GM23338 (cell line): Measurements from ENCODE around the gene ADAMTS17. TPM values are rescaled to one million over a fixed set of nuclear protein-coding genes. Genes with fewer than 3 reads are reported as not detected.
A peak's percentile ranks its signal among the peaks of the same experiment; 100 is the strongest.

ENCODE experiments used
- ATAC-seq: fragments of 200-7000 bp; cut with Tn5 transposase; 3 replicates; pipeline ENCODE4 v1.9.1; 2020
- DNase-seq: peaks from one replicate; pipeline ENCODE4 v3.0.0-alpha.2; 2015; ENCODE audit warnings: low spot score
- H2AFZ ChIP-seq: fragments of 200-600 bp; sonication (generic); 2 replicates; pipeline ENCODE4 v1.8.0; 2016; ENCODE audit warnings: antibody characterized with exemption, mild to moderate bottlenecking, moderate library complexity
- H3F3A ChIP-seq: fragments of 200-600 bp; sonication (generic); replicated peaks from 2 replicates; pipeline ENCODE4 v1.8.0; 2017; ENCODE audit warnings: antibody characterized with exemption, mixed run types, low read depth
- H3K27ac ChIP-seq: fragments of 200-600 bp; sonication (generic); 2 replicates; pipeline ENCODE4 v1.6.1; 2016; ENCODE audit warnings: low read depth
- H3K27me3 ChIP-seq: fragments of 200-600 bp; sonication (generic); 2 replicates; pipeline ENCODE4 v1.8.0; 2016; ENCODE audit warnings: mild to moderate bottlenecking, mixed run types, moderate library complexity; ENCODE audit not compliant: insufficient read depth
- H3K36me3 ChIP-seq: fragments of 200-600 bp; sonication (generic); 2 replicates; pipeline ENCODE4 v1.8.0; 2016; ENCODE audit warnings: mild to moderate bottlenecking; ENCODE audit not compliant: insufficient read depth
- H3K4me1 ChIP-seq: fragments of 200-600 bp; sonication (generic); 2 replicates; pipeline ENCODE4 v1.8.0; 2016; ENCODE audit warnings: mild to moderate bottlenecking, moderate library complexity; ENCODE audit not compliant: insufficient read depth
- H3K4me2 ChIP-seq: fragments of 200-600 bp; sonication (generic); 2 replicates; pipeline ENCODE4 v1.7.1; 2017; ENCODE audit warnings: mixed run types
- H3K4me3 ChIP-seq: fragments of 200-600 bp; sonication (generic); 2 replicates; pipeline ENCODE4 v1.6.1; 2016; ENCODE audit warnings: mixed run types
- H3K79me2 ChIP-seq: fragments of 200-600 bp; sonication (generic); replicated peaks from 2 replicates; pipeline ENCODE4 v1.8.0; 2017; ENCODE audit warnings: mild to moderate bottlenecking; ENCODE audit not compliant: insufficient read depth
- H3K9me2 ChIP-seq: fragments of 200-600 bp; sonication (generic); 2 replicates; pipeline ENCODE4 v1.8.0; 2017; ENCODE audit not compliant: insufficient read depth
- H4K20me1 ChIP-seq: fragments of 200-600 bp; sonication (generic); replicated peaks from 2 replicates; pipeline ENCODE4 v1.8.0; 2017; ENCODE audit warnings: mild to moderate bottlenecking; ENCODE audit not compliant: insufficient read depth
- H3K27ac Mint-ChIP-seq: 2 replicates; pipeline ENCODE4 v1.8.0; 2020; ENCODE audit warnings: inconsistent platforms, mild to moderate bottlenecking, moderate library complexity, mixed read lengths
- H3K27me3 Mint-ChIP-seq: 3 replicates; pipeline ENCODE4 v1.8.0; 2022; ENCODE audit warnings: low read depth, mild to moderate bottlenecking, moderate library complexity, mixed read lengths, inconsistent platforms; ENCODE audit not compliant: insufficient read depth, poor library complexity
- H3K36me3 Mint-ChIP-seq: 3 replicates; pipeline ENCODE4 v1.8.0; 2021; ENCODE audit warnings: low read depth, mild to moderate bottlenecking, inconsistent platforms, moderate library complexity, mixed read lengths
- H3K4me1 Mint-ChIP-seq: 3 replicates; pipeline ENCODE4 v1.8.0; 2020; ENCODE audit warnings: mild to moderate bottlenecking, inconsistent platforms, mixed read lengths
- H3K4me3 Mint-ChIP-seq: 3 replicates; pipeline ENCODE4 v1.8.0; 2021; ENCODE audit warnings: moderate library complexity, mild to moderate bottlenecking, inconsistent platforms, mixed read lengths
- H3K9me3 Mint-ChIP-seq: 3 replicates; pipeline ENCODE4 v1.8.0; 2020; ENCODE audit warnings: moderate library complexity, mild to moderate bottlenecking, inconsistent platforms, mixed read lengths
- CREB1 ChIP-seq: fragments of 250-450 bp; sonication (Bioruptor Pico); IDR thresholded peaks from 2 replicates; pipeline ENCODE4 v1.5.0; 2020; ENCODE audit warnings: low read depth, mild to moderate bottlenecking, moderate library complexity
- CTCF ChIP-seq, 2 experiments: fragments of 200-600 bp in 1 of 2; sonication (generic) in 1 of 2; conservative IDR thresholded peaks; 2 replicates each; pipeline versions ENCODE4 v1.5.1 to v1.6.1; 2016 to 2017; ENCODE audit warnings: antibody characterized with exemption in 2 of 2, low read depth in 2 of 2, mild to moderate bottlenecking in 2 of 2, moderate library complexity in 1 of 2
- EZH2 ChIP-seq: fragments of 200-600 bp; sonication (generic); IDR thresholded peaks from one replicate; pipeline ENCODE4 v1.8.0; 2017; ENCODE audit warnings: antibody characterized with exemption, mild to moderate bottlenecking, low read depth; ENCODE audit not compliant: unreplicated experiment
- EZH2phosphoT487 ChIP-seq: fragments of 200-600 bp; sonication (generic); IDR thresholded peaks from one replicate; pipeline ENCODE4 v1.8.1; 2018; ENCODE audit warnings: antibody characterized with exemption; ENCODE audit not compliant: unreplicated experiment
- JUNB ChIP-seq: IDR thresholded peaks from one replicate; pipeline ENCODE4 v1.6.1; 2016; ENCODE audit warnings: antibody characterized with exemption; ENCODE audit not compliant: unreplicated experiment
- NANOG ChIP-seq: IDR thresholded peaks from 2 replicates; pipeline ENCODE4 v1.6.1; 2016; ENCODE audit warnings: antibody characterized with exemption, borderline replicate concordance
- POLR2AphosphoS5 ChIP-seq: IDR thresholded peaks from 2 replicates; pipeline ENCODE4 v1.6.1; 2016; ENCODE audit warnings: antibody characterized with exemption, low read depth
- STAT1 ChIP-seq: IDR thresholded peaks from one replicate; pipeline ENCODE4 v1.6.1; 2016; ENCODE audit warnings: antibody characterized with exemption; ENCODE audit not compliant: unreplicated experiment
- ZNF114 ChIP-seq: fragments of 250-450 bp; sonication (Bioruptor Pico); IDR thresholded peaks from 2 replicates; pipeline ENCODE4 v1.5.0; 2020; ENCODE audit warnings: mild to moderate bottlenecking, moderate library complexity
- ZNF331 ChIP-seq: fragments of 250-450 bp; sonication (Bioruptor Pico); IDR thresholded peaks from 2 replicates; pipeline ENCODE4 v1.5.0; 2020; ENCODE audit warnings: low read depth, mild to moderate bottlenecking, moderate library complexity
- polyA plus RNA-seq: library from polyadenylated mRNA; unstranded; fragments of >200 nt; fragmentation: Nextera tagmentation; extraction: Ambion mirVana; gene quantifications from 2 replicates; pipeline ENCODE4 v1.2.1, GENCODE V29; 2016
- total RNA-seq: library from RNA; depleted of rRNA; stranded (reverse); fragments of >200 nt; shearing (Covaris generic); gene quantifications from 2 replicates; pipeline ENCODE4 v1.2.3, GENCODE V29; 2014
- TF ChIP-seq, protein P1 (sequence below): IDR thresholded peaks from one replicate; pipeline ENCODE4 v1.6.1; 2018; ENCODE audit warnings: antibody characterized with exemption; ENCODE audit not compliant: unreplicated experiment

The ADAMTS17 gene
- total and polyA plus RNA-seq, 2 experiments from 2014 or later: 0.60 to 3.8 TPM

DNA sequence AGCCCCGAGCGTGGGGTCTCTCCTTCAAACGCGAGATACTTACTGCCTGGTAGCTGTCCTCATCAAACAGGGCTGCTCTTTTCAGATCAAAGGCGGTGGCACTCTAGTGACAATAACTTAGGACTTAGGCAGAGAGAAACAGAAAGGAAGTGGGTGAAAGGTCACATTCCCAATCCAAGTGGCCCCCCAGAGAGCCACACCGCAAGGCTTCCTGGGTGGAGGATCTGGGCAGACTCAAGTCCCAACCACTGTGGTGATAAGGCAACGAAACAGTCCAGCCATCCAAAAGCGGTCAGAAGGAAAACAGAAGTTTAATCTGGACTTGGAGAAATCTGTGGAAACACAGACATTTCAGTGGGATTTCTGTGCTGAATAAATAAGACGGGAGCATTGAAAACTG is 227.2 kb downstream of the ADAMTS17 start:
- ATAC-seq (peak; percentile 39), DNase-seq (peak; percentile 27)
- Histone ChIP-seq H3K9me2 (no peaks in the 10 kb centered on the region), H2AFZ (no peak overlapping the region), H3K36me3 (no peaks in the 10 kb centered on the region), H3K27me3 (no peaks in the 10 kb centered on the region), H3K27ac (no peak overlapping the region), H3K79me2 (no peaks in the 10 kb centered on the region), H3K4me2 (no peak overlapping the region), H3K4me3 (no peak overlapping the region), H3F3A (no peaks in the 10 kb centered on the region), H4K20me1 (no peaks in the 10 kb centered on the region), H3K4me1 (0 out of 2 replicates have a peak, but pooled peaks cover 7% of the 10 kb centered on the region)
- peaks cover 10% of the 10 kb centered on the region for H3K4me1 Mint-ChIP-seq
- no peak overlapping the region for H3K4me3 Mint-ChIP-seq
- H3K27ac Mint-ChIP-seq: no peak overlapping the region
- peaks cover 7% of the 10 kb centered on the region; the same call in 2 of the 3 replicates for H3K9me3 Mint-ChIP-seq
- TF ChIP-seq CTCF (conservative IDR thresholded peaks at IDR 0.05; ENCODE audit: low read depth in 2 of 2): no peak
- TF ChIP-seq CREB1 (CRISPR knock-in tag): no peak
- no peak for TF ChIP-seq JUNB
- no peak for TF ChIP-seq EZH2
- no peak for TF ChIP-seq EZH2phosphoT487
- H3K36me3 Mint-ChIP-seq: no peaks in the 10 kb centered on the region
- peaks cover 3% of the 10 kb centered on the region for H3K27me3 Mint-ChIP-seq

DNA sequence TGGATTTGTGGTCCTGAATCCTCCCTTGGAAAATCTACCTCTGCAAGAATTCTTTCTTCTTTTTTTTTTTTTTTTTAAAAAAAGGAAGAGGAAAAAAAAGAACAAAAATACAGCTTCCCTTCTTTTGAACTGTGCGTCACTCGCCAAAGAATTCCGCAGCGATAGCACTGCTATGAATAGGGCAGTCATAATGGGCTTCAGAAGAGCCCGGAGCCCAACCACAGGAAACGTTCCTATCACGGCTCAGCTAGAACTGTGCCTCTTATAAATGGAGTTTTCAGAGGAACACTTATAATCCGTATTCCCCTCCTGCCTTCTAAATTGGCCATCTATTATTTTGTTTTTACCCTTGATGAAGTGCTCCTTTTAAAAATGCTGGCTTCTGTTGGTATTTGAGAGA is 227.7 kb downstream of the ADAMTS17 start:
- Histone ChIP-seq H3K4me2 (no peak overlapping the region), H3K9me2 (no peaks in the 10 kb centered on the region), H3K27me3 (no peaks in the 10 kb centered on the region), H3F3A (no peaks in the 10 kb centered on the region), H4K20me1 (no peaks in the 10 kb centered on the region), H3K79me2 (no peaks in the 10 kb centered on the region), H3K4me3 (no peak overlapping the region), H3K36me3 (no peaks in the 10 kb centered on the region), H3K4me1 (0 out of 2 replicates have a peak, but pooled peaks cover 7% of the 10 kb centered on the region), H3K27ac (no peak overlapping the region), H2AFZ (no peak overlapping the region)
- peaks cover 10% of the 10 kb centered on the region for H3K4me1 Mint-ChIP-seq
- DNase-seq (no peak), ATAC-seq (peak; percentile 35; the same call in 2 of the 3 replicates)
- peaks cover 3% of the 10 kb centered on the region for H3K27me3 Mint-ChIP-seq
- H3K36me3 Mint-ChIP-seq: no peaks in the 10 kb centered on the region
- no peak overlapping the region for H3K27ac Mint-ChIP-seq
- H3K4me3 Mint-ChIP-seq: no peak overlapping the region
- H3K9me3 Mint-ChIP-seq: peaks cover 4% of the 10 kb centered on the region; the same call in 2 of the 3 replicates
- TF ChIP-seq EZH2phosphoT487 (no peak), STAT1 (no peak), POLR2AphosphoS5 (no peak), EZH2 (no peak), NANOG (no peak), ZNF331 (CRISPR knock-in tag) (no peak), ZNF114 (CRISPR knock-in tag) (no peak), CREB1 (CRISPR knock-in tag) (no peak), JUNB (no peak)
- TF ChIP-seq, protein P1, sequence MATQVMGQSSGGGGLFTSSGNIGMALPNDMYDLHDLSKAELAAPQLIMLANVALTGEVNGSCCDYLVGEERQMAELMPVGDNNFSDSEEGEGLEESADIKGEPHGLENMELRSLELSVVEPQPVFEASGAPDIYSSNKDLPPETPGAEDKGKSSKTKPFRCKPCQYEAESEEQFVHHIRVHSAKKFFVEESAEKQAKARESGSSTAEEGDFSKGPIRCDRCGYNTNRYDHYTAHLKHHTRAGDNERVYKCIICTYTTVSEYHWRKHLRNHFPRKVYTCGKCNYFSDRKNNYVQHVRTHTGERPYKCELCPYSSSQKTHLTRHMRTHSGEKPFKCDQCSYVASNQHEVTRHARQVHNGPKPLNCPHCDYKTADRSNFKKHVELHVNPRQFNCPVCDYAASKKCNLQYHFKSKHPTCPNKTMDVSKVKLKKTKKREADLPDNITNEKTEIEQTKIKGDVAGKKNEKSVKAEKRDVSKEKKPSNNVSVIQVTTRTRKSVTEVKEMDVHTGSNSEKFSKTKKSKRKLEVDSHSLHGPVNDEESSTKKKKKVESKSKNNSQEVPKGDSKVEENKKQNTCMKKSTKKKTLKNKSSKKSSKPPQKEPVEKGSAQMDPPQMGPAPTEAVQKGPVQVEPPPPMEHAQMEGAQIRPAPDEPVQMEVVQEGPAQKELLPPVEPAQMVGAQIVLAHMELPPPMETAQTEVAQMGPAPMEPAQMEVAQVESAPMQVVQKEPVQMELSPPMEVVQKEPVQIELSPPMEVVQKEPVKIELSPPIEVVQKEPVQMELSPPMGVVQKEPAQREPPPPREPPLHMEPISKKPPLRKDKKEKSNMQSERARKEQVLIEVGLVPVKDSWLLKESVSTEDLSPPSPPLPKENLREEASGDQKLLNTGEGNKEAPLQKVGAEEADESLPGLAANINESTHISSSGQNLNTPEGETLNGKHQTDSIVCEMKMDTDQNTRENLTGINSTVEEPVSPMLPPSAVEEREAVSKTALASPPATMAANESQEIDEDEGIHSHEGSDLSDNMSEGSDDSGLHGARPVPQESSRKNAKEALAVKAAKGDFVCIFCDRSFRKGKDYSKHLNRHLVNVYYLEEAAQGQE: no peak
